Osteocyte (in vitro differentiated cells): ENCODE measurements around the gene ALKBH4. TPM values are rescaled to one million over a fixed set of nuclear protein-coding genes. Genes with fewer than 3 reads are reported as not detected.

Experiments
- DNase-seq: peaks from one replicate; pipeline ENCODE4 v3.0.0; 2021; ENCODE audit warnings: mixed read lengths; ENCODE audit not compliant: unreplicated experiment; ENCODE audit errors: extremely low spot score
- H3K27ac Mint-ChIP-seq: one replicate; pipeline ENCODE4 v1.8.0; 2021; ENCODE audit warnings: mild to moderate bottlenecking, mixed read lengths; ENCODE audit not compliant: unreplicated experiment
- H3K27me3 Mint-ChIP-seq: one replicate; pipeline ENCODE4 v1.8.0; 2021; ENCODE audit warnings: mixed read lengths; ENCODE audit not compliant: unreplicated experiment
- H3K36me3 Mint-ChIP-seq: one replicate; pipeline ENCODE4 v1.8.0; 2021; ENCODE audit warnings: mixed read lengths; ENCODE audit not compliant: unreplicated experiment
- H3K4me1 Mint-ChIP-seq: one replicate; pipeline ENCODE4 v1.8.0; 2021; ENCODE audit warnings: mixed read lengths; ENCODE audit not compliant: unreplicated experiment
- H3K4me3 Mint-ChIP-seq: one replicate; pipeline ENCODE4 v1.8.0; 2021; ENCODE audit warnings: mild to moderate bottlenecking, moderate library complexity, mixed read lengths; ENCODE audit not compliant: unreplicated experiment
- H3K9me3 Mint-ChIP-seq: one replicate; pipeline ENCODE4 v1.8.0; 2021; ENCODE audit warnings: mixed read lengths; ENCODE audit not compliant: unreplicated experiment
- CTCF ChIP-seq: fragments of 200-600 bp; sonication (generic); IDR thresholded peaks from 2 replicates; pipeline ENCODE4 v1.5.0; 2021; ENCODE audit warnings: antibody characterized with exemption, mild to moderate bottlenecking, moderate library complexity
- total RNA-seq: library from RNA; stranded (reverse); gene quantifications from 2 replicates; pipeline ENCODE4 v1.2.1, GENCODE V29; 2021

The ALKBH4 gene
- total RNA-seq, 1 donor from 2014 or later = 13.9 TPM

GRCh38 chr7:102432442-102433218 is 32.0 kb downstream of the ALKBH4 start:
- TF ChIP-seq CTCF = no peak
- peaks cover 3% of the 10 kb centered on the region for H3K36me3 Mint-ChIP-seq
- peak overlapping the region; percentile 71 for H3K4me3 Mint-ChIP-seq
- H3K27ac Mint-ChIP-seq = peak overlapping the region; percentile 60
- no peaks in the 10 kb centered on the region for H3K27me3 Mint-ChIP-seq
- peaks cover 20% of the 10 kb centered on the region for H3K4me1 Mint-ChIP-seq
- no peaks in the 10 kb centered on the region for H3K9me3 Mint-ChIP-seq
- DNase-seq = no peak

DNA sequence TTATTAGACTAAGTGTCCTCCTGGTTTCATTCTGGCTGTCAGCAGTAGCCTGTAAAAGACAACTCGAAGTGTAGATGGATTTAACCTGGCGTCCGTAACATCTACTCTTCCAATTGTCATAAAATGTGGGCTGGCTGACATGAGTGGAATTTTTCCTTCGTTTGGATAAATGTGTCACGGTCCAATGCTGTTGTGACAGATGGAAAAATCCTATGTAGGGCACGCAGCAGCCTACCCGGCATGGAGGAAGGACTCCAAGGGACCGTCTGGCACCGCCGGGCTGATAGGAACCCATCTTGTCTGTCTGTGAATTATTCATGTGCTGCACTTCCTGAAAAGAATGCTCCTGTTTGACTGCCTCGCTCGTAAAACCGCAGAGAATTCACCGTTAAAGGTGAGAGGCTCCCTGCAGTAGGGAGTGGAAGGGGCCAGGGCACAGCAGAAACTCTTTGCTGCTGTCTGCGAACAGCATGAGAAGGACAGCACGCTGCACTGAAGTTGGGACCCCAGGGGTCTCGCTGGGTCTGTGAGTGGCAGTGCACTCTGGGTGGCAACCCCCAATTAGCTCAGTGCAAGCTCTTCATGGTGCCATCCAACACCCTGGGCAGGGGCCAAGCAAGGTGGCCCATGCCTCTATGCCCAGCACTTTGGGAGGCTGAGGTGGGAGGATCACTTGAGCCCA is 32.9 kb downstream of the ALKBH4 start:
- H3K27me3 Mint-ChIP-seq = no peaks in the 10 kb centered on the region
- H3K27ac Mint-ChIP-seq = peak overlapping the region; percentile 60
- peaks cover 20% of the 10 kb centered on the region for H3K4me1 Mint-ChIP-seq
- TF ChIP-seq CTCF = no peak
- H3K36me3 Mint-ChIP-seq = peaks cover 4% of the 10 kb centered on the region
- no peak for DNase-seq
- H3K9me3 Mint-ChIP-seq = no peaks in the 10 kb centered on the region
- peak overlapping the region; percentile 33 for H3K4me3 Mint-ChIP-seq

DNA sequence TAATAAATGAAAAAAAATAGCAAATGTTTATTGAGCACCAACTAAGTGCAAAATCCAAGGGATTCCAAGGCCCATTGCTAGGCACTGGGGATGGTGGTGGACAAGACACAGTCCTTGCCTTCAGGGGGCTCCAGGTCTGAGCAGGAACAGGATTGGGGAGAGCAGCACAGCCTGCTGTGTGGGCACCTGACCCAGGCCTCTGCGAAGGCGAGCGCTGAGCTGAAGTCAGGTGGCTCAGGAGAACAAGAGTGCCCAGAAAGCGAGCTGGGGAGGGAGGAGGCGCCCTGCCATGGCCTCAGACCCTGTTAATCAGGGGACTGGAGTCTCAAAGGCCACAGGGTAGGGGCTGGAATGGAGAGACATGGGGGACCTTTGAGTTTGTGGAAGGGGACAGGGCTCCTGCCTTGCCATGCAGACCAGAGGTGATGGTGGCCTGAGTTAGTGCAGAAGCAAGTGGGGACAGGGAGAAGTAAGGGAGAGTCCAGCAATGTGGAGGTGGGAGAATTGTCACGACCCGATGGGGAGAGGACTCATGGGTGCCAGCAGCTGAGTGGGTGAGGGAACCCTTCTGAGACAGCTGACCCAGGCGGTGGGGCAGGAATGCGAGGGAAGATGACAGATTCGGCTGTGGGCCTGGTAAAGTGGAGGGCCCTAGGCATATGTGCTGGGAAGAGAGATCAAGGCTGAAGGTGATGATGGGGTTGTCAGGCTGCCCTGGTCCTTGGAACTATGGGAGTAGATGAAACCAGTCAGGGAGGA is 35.3 kb downstream of the ALKBH4 start:
- DNase-seq = no peak
- Mint-ChIP-seq H3K4me3 (no peak overlapping the region), H3K27me3 (no peaks in the 10 kb centered on the region), H3K36me3 (peaks cover 22% of the 10 kb centered on the region), H3K9me3 (no peaks in the 10 kb centered on the region), H3K27ac (peak overlapping the region; percentile 19), H3K4me1 (peaks cover 12% of the 10 kb centered on the region)
- TF ChIP-seq CTCF = no peak

- H3K27me3 Mint-ChIP-seq = no peaks in the 10 kb centered on the region
- H3K4me1 Mint-ChIP-seq = peaks cover 4% of the 10 kb centered on the region
- no peak for TF ChIP-seq CTCF
- peaks cover 29% of the 10 kb centered on the region for H3K36me3 Mint-ChIP-seq
- no peak for DNase-seq
- H3K9me3 Mint-ChIP-seq = no peaks in the 10 kb centered on the region
- H3K27ac Mint-ChIP-seq = no peak overlapping the region
- no peak overlapping the region for H3K4me3 Mint-ChIP-seq
Observed at GRCh38 chr7:102427019-102427405, 37.7 kb downstream of the ALKBH4 start.
